Fibroblast of lung (primary cell): ENCODE measurements around the gene HASPIN.

Source experiments
- EZH2 ChIP-seq: IDR thresholded peaks from 2 replicates; pipeline ENCODE4 v1.5.1; 2012; ENCODE audit warnings: low read length, control low read depth, mild to moderate bottlenecking; ENCODE audit errors: missing control alignments
- TF ChIP-seq, protein P1 (sequence below), 2 donors: IDR thresholded peaks in 1 of 2; conservative IDR thresholded peaks in 1 of 2; 1 replicate in 1 of 2; 2 replicates in 1 of 2; pipeline ENCODE4 v1.5.1; 2011 to 2012; ENCODE audit warnings: low read length in 2 of 2, control low read depth in 1 of 2, inconsistent platforms in 1 of 2, low read depth in 1 of 2, mild to moderate bottlenecking in 1 of 2

- TF ChIP-seq EZH2, result no peak
- TF ChIP-seq, protein P1, sequence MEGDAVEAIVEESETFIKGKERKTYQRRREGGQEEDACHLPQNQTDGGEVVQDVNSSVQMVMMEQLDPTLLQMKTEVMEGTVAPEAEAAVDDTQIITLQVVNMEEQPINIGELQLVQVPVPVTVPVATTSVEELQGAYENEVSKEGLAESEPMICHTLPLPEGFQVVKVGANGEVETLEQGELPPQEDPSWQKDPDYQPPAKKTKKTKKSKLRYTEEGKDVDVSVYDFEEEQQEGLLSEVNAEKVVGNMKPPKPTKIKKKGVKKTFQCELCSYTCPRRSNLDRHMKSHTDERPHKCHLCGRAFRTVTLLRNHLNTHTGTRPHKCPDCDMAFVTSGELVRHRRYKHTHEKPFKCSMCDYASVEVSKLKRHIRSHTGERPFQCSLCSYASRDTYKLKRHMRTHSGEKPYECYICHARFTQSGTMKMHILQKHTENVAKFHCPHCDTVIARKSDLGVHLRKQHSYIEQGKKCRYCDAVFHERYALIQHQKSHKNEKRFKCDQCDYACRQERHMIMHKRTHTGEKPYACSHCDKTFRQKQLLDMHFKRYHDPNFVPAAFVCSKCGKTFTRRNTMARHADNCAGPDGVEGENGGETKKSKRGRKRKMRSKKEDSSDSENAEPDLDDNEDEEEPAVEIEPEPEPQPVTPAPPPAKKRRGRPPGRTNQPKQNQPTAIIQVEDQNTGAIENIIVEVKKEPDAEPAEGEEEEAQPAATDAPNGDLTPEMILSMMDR (conservative IDR thresholded peaks at IDR 0.05 in 1 of 2, IDR thresholded peaks at IDR 0.05 in 1 of 2; ENCODE audit: low read depth in 1 of 2, low read length in 2 of 2), result no peak
Observed at GRCh38 chr17:3685174-3685573, 38.5 kb upstream of the HASPIN start.
